ENCODE data around the gene CCNDBP1.

DNA sequence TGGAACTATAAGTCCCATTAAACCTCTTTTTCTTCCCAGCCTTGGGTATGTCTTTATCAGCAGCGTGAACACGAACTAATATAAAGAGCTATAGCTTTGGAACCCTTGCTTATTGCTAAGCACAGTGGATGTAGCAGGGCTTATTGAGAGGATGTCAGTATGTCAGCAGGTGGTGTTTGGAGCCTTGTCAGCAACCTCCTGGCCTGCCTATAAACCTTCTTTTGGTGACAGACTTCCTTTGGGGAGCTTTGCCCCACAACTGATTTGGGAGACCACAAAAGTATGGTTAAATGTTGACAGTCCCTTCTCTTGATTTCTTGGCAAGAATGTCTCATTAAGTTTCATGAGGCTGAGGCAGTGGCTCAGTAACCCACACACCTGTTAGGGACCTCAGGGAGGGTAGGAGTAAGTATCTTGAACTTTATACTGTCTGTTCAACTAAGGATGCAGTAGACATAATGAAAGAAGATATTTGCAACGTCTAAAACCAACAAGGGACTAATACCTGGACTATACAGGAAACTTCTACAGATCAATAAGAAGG lies 14.8 kb downstream of the CCNDBP1 start:
- no peak for TF ChIP-seq POLR2A (IDR thresholded peaks at IDR 0.05; ENCODE audit: low read depth)
- TF ChIP-seq, protein P1, sequence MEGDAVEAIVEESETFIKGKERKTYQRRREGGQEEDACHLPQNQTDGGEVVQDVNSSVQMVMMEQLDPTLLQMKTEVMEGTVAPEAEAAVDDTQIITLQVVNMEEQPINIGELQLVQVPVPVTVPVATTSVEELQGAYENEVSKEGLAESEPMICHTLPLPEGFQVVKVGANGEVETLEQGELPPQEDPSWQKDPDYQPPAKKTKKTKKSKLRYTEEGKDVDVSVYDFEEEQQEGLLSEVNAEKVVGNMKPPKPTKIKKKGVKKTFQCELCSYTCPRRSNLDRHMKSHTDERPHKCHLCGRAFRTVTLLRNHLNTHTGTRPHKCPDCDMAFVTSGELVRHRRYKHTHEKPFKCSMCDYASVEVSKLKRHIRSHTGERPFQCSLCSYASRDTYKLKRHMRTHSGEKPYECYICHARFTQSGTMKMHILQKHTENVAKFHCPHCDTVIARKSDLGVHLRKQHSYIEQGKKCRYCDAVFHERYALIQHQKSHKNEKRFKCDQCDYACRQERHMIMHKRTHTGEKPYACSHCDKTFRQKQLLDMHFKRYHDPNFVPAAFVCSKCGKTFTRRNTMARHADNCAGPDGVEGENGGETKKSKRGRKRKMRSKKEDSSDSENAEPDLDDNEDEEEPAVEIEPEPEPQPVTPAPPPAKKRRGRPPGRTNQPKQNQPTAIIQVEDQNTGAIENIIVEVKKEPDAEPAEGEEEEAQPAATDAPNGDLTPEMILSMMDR (IDR thresholded peaks at IDR 0.05), result no peak
